Measurements from ENCODE around the gene CSF3. TPM values are rescaled to one million over a fixed set of nuclear protein-coding genes. Genes with fewer than 3 reads are reported as not detected.
"Not testable (repeated sequence)": the region's sequence is repeated elsewhere in the genome, so short reads cannot be mapped to it uniquely, and the experiment has no call there.

Gene CSF3
- total RNA-seq, 1 donor from 2014 or later, result not detected

DNA sequence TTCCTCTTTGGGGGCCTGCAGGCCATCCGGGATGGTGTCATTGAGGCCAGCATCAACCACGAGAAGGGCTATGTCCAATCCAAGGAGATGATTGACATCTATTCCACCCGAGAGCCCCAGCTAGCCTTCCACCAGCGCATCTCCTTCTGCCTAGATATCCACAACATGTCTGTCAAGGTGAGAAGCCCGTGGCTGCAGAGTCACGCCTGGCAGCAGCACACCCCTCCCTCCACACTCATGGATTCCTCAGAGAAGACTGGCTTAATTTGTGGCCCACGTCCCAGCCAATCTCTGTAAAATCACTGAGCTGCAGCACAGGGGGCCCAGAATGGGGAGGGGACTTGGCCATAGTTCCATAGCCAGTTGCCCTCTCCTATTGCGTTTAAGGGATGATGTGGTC is 19.1 kb upstream of the CSF3 start:
- TF ChIP-seq, protein P1, sequence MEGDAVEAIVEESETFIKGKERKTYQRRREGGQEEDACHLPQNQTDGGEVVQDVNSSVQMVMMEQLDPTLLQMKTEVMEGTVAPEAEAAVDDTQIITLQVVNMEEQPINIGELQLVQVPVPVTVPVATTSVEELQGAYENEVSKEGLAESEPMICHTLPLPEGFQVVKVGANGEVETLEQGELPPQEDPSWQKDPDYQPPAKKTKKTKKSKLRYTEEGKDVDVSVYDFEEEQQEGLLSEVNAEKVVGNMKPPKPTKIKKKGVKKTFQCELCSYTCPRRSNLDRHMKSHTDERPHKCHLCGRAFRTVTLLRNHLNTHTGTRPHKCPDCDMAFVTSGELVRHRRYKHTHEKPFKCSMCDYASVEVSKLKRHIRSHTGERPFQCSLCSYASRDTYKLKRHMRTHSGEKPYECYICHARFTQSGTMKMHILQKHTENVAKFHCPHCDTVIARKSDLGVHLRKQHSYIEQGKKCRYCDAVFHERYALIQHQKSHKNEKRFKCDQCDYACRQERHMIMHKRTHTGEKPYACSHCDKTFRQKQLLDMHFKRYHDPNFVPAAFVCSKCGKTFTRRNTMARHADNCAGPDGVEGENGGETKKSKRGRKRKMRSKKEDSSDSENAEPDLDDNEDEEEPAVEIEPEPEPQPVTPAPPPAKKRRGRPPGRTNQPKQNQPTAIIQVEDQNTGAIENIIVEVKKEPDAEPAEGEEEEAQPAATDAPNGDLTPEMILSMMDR (conservative IDR thresholded peaks at IDR 0.05; ENCODE audit: low read depth, low read length), result no peak
- H3K4me3 ChIP-seq (ENCODE audit: low read depth, low read length), result no peak overlapping the region
- no peak for DNase-seq (ENCODE audit: low read depth)

DNA sequence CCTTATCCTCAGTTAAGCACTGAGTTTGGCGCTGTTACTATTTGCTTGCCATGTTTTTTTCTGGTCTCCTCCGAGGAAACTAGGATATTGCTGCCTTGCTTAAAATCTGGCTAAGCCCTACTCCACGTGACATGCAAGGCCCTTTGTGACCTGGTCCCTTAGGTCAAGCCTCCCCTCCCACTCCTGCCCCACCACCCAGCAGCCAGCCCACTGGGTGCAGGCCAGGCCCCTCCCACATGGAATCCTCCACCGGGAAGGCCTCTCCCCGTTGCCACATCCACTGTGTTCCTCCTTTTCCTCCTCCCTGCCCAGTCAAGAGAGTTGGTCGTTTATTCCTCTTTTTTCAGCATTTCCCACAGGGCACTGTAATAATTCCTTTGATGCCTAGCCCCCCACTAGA is 18.4 kb upstream of the CSF3 start:
- TF ChIP-seq, protein P1 (conservative IDR thresholded peaks at IDR 0.05; ENCODE audit: low read depth, low read length), result no peak
- no peak for DNase-seq (ENCODE audit: low read depth)
- H3K4me3 ChIP-seq (ENCODE audit: low read depth, low read length), result no peak overlapping the region

DNA sequence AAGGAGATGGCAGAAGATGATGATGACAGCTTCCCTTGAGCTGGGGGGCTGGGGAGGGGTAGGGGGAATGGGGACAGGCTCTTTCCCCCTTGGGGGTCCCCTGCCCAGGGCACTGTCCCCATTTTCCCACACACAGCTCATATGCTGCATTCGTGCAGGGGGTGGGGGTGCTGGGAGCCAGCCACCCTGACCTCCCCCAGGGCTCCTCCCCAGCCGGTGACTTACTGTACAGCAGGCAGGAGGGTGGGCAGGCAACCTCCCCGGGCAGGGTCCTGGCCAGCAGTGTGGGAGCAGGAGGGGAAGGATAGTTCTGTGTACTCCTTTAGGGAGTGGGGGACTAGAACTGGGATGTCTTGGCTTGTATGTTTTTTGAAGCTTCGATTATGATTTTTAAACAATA is 17.7 kb upstream of the CSF3 start:
- DNase-seq (ENCODE audit: low read depth), result no peak
- TF ChIP-seq, protein P1 (conservative IDR thresholded peaks at IDR 0.05; ENCODE audit: low read depth, low read length), result no peak
- no peak overlapping the region for H3K4me3 ChIP-seq (ENCODE audit: low read depth, low read length)

DNA sequence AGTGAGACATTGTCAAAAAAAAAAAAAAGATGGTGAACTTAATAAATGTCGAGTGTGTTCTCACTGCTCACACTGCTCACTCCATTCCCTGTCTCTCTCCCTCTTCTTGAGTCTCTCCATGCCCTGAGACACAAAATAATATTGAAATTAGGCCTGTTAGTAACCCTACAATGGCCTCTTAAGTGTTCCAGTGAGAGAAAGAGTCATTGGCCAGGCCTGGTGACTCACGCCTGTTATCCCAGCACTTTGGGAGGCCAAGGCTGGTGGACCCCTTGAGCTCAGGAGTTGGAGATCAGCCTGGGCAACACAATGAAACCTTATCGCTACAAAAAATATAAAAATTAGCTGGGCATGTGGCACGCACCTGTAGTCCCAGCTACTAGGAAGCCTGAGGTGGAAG is 16.2 kb upstream of the CSF3 start:
- TF ChIP-seq, protein P1 (conservative IDR thresholded peaks at IDR 0.05; ENCODE audit: low read depth, low read length), result no peak
- H3K4me3 ChIP-seq (ENCODE audit: low read depth, low read length), result no peak overlapping the region
- no peak for DNase-seq (ENCODE audit: low read depth)

DNA sequence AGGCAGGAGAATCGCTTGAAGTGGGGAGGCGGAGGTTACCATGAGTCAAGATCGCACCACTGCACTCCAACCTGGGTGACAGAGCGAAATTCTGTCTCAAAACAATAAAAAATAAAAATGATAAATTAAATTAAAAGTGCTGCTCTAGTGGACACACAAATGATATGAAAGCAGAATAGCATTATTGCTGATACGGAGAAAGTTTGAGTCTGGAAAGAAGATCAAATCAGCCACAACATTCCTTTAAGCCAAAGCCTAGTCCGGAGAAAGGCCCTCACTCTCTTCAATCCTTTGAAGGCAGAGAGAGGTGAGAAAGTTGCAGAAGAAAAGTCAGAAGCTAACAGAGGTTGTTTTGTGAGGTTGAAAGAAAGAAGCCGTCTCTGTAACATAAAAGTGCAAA is 15.1 kb upstream of the CSF3 start:
- no peak overlapping the region for H3K4me3 ChIP-seq (ENCODE audit: low read depth, low read length)
- TF ChIP-seq, protein P1 (conservative IDR thresholded peaks at IDR 0.05; ENCODE audit: low read depth, low read length), result no peak
- no peak for DNase-seq (ENCODE audit: low read depth)

DNA sequence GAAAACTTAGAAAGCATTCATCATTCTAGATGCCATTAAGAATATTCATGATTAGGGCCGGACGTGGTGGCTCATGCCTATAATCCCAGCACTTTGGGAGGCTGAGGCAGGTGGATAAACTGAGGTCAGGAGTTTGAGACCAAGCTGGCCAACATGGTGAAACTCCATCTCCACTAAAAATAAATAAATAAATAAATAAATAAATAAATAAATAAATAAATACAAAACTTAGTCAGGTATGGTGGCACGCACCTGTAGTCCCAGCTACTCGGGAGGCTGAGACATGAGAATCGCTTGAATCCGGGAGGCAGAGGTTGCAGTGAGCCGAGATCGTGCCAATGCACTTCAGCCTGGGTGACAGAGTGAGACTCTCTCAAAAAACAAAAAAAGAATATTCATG is 13.9 kb upstream of the CSF3 start:
- H3K4me3 ChIP-seq (ENCODE audit: low read depth, low read length); DNase-seq (ENCODE audit: low read depth): not testable (repeated sequence)

DNA sequence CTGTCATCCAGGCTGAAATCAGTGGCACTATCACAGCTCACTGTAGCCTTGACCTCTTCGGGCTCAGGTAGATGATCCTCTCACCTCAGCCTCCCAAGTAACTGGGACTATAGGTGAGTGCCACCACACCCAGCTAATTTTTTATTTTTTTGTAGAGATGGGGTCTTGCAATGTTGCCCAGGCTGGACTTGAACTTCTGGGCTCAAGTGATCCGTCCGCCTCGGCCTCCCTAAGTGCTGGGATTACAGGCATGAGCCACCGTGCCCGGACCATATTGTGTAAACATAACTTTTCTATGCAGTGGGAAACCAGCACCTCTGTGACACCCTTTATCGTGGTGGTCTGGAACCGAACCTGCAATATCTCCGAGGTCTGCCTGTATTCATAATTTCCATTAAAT is 11.2 kb upstream of the CSF3 start:
- TF ChIP-seq, protein P1 (conservative IDR thresholded peaks at IDR 0.05; ENCODE audit: low read depth, low read length), result no peak
- no peak for DNase-seq (ENCODE audit: low read depth)
- no peak overlapping the region for H3K4me3 ChIP-seq (ENCODE audit: low read depth, low read length)

DNA sequence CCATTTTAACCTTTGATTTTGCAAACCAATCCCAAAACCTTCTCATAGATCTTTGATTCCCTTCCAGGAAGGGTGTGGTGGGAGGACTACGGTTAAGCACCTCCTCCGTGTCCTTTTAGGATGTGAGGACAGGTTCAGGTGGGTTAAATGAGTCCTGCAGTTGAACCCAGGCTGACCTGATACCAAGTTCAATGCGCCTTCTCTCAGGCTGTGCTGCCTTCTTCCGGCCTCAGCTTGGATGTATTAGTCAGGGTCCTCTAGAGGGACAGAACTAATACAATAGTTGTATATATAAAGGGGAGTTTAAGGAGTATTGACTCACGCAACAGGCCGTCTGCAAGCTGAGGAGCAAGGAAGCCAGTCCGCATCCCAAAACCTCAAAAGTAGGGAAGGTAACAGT is 10.5 kb upstream of the CSF3 start:
- TF ChIP-seq, protein P1 (conservative IDR thresholded peaks at IDR 0.05; ENCODE audit: low read depth, low read length), result no peak
- DNase-seq (ENCODE audit: low read depth), result no peak

More for the DNA sequence above, 10.5 kb upstream of the CSF3 start:
- no peak overlapping the region for H3K4me3 ChIP-seq (ENCODE audit: low read depth, low read length)

Measured in epithelial cell of proximal tubule (primary cell).